CD4-positive, alpha-beta T cell treated with Interleukin-6 for 4 hours (primary cell): Measurements from ENCODE around the gene TBCEL.
"Not testable (repeated sequence)": the region's sequence is repeated elsewhere in the genome, so short reads cannot be mapped to it uniquely, and the experiment has no call there.

Experiments used
- DNase-seq: peaks from one replicate; pipeline ENCODE4 v3.0.0-alpha.2; 2020; ENCODE audit warnings: mixed read lengths

TBCEL gene

DNA sequence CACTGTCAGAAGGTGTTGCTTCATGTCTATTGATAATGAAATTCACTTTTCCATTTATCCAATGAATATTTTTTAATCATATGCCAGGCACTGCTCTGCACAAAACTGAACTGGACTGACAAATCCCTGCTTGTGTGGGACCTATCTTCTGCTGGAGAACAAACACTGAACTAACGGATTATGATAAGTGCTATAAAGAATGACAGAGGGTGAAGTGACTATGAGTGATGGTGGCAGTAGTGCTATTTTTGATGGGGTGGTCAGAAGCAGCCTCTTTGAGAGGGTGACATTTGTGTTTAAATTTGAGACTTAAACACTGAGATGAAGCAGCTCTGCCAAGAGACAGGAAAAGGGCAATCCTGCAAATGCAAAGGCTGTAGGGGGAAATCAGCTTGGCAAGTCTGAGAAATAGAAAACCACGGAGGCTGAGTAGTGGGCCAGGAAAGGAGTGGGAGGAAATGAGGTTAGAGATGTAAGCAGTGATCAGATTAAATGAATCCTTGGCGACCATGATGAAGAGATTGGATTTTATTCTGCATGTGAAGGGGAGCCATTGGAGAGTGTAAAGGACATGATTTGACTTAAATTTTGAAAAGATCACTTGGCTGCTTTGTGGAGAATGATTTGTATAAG lies 6.0 kb downstream of the TBCEL start:
- no peak for DNase-seq

DNA sequence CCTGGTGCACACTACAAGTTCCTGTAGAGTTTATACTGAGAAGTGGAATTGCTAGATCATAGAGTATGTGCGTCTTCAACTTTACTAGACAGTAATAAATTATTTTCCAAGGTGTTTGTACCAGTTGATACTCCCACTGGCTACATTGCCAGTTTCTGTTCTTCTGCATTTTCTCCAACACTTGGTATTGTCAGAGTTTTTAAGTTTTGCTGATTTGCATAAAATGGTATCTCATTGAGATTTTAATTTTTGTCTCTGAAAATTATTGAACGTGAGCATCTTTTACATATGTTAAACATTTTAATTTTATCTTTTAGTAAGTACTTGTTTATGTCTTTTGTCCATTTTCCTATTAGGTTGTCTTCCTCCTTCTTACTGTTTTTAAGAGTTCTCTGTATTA lies 7.3 kb downstream of the TBCEL start:
- no peak for DNase-seq

DNA sequence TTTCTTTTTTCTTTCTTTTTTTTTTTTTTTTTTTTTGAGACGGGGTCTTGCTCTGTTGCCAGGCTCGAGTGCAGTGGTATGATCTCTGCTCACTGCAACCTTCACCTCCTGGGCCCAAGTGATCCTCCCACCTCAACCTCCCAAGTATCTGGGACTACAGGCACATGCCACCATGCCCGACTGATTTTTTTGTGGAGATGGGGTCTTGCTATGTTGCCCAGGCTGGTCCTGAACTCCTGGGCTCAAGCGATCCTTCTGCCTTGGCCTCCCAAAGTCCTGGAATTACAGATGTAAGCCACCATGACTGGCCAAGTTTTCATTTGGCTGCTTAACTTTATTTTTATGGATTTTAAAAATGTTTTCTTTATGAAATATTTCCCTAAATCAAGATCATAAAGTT lies 7.7 kb downstream of the TBCEL start:
- DNase-seq, result not testable (repeated sequence)

DNA sequence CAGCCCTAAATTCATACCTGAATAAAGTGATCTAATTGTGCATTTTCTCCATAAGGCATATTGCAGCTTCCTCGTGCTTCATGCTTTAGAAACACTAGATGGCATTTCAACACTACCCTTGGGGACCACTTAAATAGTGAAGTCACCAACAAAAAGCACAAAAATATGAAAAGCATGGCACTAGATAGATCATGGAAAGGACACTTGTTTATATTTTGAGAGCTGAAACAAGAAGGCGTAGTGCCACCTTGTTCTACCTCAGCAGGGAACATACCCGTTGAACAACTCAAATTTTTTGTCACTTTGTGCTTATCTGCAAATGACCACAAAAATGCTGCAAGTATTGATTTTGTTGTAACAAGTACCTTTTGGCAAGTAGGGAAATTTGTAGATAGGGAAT lies 8.6 kb downstream of the TBCEL start:
- DNase-seq, result no peak

DNA sequence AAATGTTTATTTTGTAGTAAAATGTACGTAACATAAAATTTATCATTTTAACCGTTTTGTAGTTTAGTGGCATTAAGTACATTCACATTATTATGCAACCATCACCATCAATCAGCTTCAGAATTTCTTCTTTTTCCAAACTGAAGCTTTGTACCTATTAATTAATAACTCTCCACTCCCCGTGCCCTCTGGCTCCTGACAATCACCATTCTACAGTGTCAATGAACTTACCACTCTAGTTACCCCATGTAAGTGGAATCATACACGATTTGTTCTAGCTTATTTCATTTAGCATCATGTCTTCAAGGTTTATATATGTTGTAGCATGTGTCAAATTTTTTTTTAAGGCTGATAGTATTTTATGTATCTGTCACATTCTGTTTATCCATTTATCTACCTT lies 9.7 kb downstream of the TBCEL start:
- DNase-seq, result no peak

DNA sequence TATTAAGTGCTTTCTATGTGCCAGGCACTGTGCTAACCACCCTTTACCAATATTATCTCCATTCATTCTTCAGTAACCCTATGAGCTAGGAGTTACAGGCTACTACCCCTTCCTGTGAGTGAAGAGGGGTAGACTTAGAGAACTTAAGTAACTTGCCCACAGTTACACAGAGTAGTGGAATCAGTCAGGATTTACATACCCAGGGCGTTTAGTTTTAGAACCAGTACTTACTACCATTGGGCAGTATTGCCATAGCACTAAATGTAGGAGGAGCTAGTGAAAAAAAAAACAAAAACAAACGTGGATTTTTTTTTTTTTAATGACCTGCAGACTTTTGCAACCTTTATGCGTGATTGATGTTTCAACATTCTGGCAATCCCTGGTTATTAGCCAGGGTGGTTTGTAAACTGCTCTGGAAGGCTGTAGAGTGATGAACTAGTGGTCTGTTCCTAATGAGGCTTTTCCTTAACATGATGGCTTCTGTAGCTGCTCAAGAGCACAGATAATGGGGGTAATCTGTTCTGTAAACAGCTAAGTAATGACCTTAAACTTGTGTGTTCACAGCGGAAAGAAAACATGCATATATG lies 11.4 kb downstream of the TBCEL start:
- no peak for DNase-seq

DNA sequence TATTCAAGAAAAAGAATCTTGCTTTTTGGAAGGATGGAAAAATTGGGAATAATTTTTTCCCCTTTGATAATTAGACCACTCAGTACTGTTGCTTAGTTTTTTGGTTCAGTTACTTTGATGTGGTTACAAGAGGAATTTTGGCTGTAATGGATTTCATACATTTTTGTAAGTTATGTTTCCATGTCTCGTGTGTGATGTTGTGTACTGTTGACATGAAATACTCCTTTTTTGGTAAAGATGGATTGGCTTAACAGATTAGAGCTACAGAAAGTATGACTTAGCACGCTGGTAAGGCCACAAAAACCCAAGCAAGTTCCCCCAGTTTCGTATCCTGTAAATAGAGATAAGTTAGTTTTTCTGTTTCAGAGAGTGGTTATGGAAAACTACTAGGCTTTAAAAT lies 11.9 kb downstream of the TBCEL start:
- no peak for DNase-seq

DNA sequence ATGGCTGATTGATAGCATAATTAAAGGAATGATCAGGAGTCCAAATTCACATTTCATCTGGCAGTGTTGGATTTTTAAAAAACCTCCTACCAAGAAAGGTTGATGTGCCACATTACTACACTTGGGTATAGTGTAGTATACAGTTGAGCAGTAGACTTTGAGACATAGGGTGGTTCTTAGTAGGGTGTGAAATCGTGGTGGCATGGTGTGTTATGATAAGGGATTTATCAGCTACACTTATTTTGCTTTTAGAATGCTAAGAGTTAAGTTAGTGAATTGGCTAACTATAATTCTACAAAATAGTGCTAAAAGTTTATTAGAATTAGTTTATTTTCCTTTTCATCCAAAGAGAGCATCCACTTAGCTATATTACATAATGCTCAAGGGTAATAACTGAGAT lies 13.1 kb downstream of the TBCEL start:
- no peak for DNase-seq

DNA sequence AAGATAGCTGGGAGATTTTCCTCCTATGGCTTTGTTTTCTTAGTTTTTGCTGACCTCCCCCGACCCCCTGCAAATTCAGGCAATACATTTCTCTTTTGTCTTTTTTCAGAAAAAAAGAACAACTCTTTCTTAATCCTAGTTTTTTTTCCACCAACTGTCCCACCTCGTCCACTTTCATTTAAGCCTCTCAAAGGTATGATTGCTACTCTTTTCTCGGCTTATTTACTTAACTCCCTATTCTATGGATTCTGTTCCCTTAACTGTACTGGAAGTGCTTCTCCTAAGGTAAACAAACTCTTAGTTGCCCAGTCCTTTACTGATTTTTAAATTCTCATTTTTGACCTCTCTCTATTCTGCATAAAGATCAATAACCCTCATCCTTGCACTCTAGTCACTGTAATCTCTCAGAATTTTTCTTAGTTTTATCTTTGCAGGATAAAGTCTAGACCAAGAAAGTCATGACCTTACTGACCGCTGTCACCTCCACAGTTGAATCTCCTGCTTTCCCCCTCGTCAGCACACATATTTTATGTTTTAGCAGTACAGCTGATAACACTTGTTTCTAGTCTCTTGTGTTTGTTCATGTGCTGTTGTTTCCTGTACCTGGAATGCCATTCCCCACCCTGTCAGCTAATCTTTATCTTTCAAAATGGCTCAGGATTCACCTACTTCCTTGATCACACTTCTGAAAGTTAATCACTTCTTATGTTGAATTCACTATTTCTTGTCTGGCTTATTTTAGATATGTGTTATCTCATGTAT lies 14.9 kb downstream of the TBCEL start:
- no peak for DNase-seq

DNA sequence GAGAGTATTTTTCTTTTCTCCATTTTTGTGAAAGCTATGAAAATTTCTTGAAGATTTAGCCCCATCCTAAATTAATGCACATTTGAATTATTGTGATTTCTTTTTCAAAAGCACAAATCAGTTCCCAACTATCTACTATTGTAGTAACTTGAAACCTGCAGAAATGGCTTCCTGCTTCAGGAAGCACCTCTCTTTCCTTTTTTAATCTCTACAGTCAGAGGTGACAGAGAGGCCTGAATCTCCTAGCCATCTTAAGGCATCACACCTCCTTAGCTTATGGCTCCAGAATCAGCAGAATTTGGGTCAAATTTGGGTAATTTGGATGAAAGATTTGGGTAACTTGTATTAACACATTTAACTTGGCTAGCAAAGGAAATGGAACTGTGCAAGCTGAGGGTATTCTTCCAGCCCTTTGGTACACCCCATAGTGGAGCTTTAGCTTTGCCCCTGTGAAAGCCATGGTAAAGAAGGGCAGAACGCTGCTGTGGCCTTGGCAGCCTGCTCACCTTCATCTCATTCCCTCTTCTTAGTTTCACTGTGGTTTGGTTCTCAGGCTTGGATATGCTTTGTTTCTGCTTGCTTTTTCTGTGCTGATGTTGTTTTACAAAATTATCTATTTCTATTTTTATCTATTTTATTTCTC lies 16.2 kb downstream of the TBCEL start:
- DNase-seq, result no peak

DNA sequence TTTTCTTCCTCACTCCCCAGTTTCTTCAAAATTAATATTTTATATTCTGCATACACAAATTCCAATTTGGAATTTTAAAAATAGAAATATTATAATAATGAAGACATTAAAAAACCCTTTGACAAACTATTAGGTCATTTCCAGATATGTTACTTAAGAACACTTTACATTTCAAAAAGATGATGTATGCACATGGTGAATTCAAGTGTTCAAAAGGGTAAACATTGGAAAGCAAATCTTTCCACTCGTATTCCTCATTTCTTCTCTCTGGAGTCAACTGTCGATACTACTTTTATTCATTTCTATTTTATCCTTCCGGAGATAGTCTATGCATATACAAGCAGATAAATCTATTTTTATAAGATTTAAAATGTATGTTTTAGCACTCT lies 16.7 kb downstream of the TBCEL start:
- no peak for DNase-seq

DNA sequence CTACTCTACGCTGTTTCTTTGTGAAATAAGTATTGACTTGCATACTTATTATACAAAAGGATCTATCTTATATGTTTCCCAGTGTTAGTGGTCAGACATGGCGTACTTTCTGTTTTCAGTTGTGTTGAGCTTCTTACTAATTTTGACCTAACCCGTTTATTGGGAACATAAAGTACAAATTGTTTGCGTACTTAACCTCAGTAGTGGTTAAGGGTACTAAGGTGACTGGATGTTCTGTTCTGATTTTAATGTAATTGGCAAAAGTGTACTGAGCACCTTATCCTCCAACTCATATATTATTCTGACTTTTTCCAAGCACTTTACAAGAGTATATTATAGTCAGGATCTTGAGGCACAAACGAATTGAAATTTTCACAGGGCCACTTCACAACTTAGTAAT lies 17.2 kb downstream of the TBCEL start:
- DNase-seq, result no peak

DNA sequence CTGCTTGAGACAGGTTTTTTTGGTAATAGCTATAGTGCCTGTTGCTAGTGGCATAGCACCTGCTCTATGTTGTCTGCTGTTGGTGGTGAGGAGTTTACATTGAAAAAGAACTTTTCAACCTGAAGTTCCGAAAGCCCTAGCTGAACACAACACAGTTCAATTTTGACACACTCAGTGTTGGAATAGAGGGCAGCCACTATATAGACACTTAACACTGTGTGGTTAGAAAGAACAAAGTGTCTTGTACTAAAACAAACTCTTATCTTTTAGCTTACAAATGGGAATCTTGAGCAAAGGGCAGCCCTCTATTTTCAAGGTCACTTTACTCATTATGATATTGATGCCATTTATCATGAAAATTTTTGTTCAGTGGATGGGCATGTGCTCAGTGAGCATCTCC lies 18.4 kb downstream of the TBCEL start:
- DNase-seq, result no peak

DNA sequence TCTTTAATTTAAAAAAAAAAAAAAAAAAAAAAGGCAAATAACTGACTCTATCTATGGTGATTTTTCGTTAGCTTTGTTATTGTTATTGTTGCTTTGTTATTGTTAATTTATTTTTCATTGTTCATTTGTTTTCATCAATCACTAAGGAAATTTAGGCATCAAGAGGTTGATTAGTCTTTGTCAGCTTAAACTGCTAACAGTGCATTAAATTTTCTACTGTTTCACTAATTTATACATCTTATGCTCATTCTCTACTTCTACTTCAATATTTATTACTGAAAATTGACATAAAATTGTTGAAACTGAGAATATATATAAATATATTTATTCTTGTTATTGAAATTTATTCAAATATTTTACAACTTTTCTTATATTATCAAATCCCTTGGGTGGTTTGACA lies 24.0 kb downstream of the TBCEL start:
- no peak for DNase-seq

DNA sequence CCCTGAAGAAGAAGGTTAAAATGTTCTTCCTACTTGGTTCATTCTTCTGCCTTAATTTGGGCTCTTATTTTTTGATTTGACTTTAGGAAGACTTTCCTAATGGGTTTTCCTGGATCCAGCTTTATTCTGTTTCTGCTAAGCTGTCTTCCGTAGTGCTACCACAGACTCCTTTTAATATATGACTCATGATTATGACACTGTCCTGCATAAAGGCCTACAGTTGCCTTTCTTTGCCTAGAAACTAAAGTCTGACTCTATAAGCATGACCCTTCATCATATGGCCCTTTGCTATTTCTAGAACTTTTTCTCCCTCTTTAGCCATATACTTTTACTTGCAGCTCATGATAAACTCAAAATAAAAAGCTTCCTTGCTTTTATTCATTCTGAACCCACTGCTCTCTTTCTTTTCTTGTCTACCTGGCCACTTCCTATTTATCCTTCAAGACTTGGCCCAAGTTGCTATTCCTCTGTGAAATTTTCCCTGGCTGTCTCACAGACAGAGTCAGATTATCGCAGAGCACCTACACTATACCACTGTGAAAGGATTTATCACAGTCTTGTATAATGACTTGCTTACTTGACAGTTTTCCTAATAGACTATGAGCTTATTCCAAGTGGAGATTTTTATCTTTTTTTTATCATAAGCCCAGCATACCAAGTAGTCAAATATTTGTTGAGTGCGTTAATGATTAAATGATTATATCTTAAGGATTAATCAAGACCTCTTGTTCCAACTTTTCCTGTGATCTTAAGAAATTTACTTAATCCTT lies 24.7 kb downstream of the TBCEL start:
- DNase-seq, result no peak

DNA sequence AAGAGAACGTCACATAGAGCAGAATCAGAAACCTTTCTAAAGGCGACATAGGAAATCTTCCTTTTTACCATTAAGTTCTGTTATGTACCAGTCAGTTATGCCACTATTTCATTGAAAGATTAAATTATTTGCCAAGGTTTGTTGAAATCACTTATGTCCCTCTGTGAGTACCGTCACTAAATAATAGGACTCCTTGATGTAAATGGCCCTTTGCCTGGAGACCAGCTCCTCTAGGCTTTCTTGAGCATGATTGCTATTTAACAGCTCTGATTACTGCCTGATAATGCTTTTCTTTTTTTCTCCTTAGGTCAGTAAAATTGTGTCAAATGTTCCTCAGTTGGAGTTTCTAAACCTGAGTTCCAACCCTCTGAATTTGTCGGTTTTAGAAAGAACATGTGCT lies 29.3 kb downstream of the TBCEL start:
- no peak for DNase-seq

DNA sequence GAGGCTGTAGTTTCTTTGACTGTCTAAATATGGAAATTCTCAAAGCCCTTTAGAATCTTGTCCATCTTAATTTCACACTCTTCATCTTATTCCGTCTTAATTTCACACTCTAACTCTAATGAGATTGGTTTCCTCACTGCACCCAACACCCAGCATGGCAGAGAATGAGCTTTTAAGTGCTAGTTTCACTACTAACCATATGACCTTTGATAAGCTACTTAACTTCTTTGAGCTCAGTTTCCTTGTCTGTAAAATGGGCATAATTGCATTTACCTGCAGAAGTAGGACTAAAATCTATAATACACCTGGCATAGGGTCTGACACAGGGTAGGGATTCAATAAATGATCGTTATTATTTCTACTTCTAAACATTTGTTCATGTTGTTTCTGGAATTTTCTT lies 30.4 kb downstream of the TBCEL start:
- DNase-seq, result no peak

DNA sequence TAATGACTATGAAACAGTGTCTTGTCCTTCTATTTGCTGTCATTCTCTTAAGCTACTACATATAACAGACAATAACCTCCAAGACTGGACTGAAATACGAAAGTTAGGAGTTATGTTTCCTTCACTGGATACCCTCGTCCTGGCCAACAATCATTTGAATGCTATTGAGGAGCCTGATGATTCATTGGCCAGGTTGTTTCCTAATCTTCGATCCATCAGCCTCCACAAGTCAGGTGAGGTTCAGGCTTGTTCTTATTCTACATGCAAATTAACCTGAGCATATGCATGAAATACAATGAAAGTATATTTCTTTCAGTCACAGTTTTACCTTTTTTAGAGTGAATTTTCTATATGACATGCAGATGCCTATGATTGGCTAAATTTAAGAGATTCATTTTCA lies 31.2 kb downstream of the TBCEL start:
- DNase-seq, result no peak

DNA sequence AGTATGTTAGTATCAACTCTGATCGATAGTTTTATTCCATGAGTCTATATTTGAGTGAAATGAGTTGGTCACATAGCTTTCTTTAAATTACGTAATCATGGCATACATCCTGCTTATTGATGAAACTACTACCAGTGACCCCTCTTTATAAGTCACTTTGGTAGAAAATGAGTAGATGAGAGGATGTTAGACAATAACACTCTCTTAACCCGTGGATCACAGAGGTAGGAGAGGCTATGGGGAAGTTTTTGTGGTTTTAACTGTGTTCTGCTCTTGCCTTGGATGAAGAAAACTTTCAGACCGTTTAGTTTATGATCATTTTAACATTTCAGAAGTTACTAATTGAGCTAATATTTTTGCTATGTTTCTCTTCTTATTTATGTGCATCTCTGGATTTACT lies 34.0 kb downstream of the TBCEL start:
- DNase-seq, result no peak

DNA sequence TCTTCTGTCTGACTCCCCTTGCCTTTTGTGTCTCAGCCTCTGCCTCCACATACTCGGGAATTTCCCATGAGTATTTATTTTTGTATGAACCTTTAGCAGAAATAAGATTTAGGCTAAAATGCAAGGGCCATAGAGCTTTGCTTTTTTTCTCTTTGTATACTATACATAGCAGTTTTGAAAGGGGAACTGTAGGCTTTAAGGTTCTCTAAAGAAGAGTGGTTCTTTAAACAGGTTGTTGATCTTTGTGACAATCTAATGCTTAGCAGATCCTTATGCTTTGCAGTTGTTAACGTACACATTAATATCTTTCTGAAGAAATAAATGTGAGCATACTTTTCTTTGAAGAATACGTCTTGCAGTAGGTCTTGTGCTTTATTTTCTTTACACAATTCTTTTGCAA lies 35.0 kb downstream of the TBCEL start:
- DNase-seq, result no peak

DNA sequence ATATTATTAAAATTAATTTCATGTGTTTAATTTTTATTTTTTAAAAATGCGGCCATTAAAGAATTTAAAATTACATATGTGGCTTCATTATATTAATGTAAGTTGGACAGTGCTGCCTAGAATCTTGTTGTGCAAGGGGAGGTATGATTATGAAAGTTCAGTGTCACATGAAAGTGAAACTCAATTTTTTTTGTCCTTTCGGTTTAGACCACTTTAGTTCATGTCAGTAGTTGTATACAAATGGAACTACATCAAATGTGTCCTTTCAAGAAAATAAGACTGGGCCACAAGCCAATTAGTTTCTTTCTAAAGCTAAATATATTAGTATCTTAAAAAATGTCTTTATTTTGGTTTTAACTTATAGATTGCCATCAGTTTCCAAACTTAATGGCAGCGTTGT lies 35.7 kb downstream of the TBCEL start:
- no peak for DNase-seq

DNA sequence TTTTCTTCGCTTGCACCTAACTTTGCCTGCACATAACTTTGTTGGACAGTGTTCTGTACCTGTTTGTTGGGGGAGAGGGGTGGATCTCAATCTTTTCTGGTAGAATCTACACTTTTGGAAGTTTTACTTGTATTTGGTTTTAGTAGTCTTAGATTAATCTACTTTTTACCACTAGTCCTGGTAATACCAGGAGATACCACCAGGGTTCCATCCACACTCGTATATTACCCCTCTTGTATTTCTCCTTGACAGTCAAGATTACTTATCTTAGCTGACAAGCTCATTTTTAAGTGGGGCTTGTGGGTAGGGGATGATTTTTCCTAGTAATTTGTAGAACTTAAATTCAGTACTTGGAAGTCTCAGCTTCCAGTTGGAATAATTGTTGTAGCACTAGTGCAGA lies 39.8 kb downstream of the TBCEL start:
- DNase-seq, result no peak

DNA sequence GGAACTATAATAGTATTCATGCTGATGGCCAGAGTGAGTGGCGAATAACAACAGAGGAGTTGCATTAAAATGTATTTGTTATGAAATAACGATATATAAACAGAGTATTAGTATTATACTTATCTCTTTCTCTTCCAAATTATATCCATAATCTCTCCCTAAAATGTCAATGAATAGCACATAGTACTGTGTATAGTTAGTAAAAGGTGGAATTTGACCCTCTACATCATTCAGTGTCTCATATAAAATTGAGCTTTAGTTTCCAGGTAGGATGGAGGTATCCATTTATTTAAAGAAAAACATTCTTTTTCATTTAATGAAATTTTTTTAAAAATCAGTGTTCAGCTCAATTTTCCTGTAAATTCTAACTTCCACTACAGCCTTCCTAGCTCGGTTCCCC lies 42.7 kb downstream of the TBCEL start:
- DNase-seq, result no peak
